Keratinocyte (primary cell): ENCODE results near the gene FLRT1. TPM values are rescaled to one million over a fixed set of nuclear protein-coding genes. Genes with fewer than 3 reads are reported as not detected.

Experiments used
- DNase-seq: peaks from one replicate; pipeline ENCODE4 v3.0.0-alpha.2; 2011; ENCODE audit warnings: low read depth, missing footprints, low spot score
- FAIRE-seq: peaks from 2 replicates; lab custom pipeline; 2011; peaks lifted over from hg19 to GRCh38; lab: Jason Lieb, UNC
- H2AFZ ChIP-seq: 2 replicates; pipeline ENCODE4 v1.6.0; 2012; ENCODE audit warnings: low read length, control low read depth, inconsistent platforms; ENCODE audit not compliant: control insufficient read depth
- H3K27ac ChIP-seq: 2 replicates; pipeline ENCODE4 v1.5.1; 2011; ENCODE audit warnings: low read length; ENCODE audit not compliant: control insufficient read depth, insufficient read depth
- H3K27me3 ChIP-seq: 3 replicates; pipeline ENCODE4 v1.6.0; 2011; ENCODE audit warnings: low read length; ENCODE audit not compliant: control insufficient read depth, insufficient read depth; ENCODE audit errors: extremely low read depth
- H3K36me3 ChIP-seq, 2 experiments: 2 replicates in 1 of 2; 3 replicates in 1 of 2; pipeline ENCODE4 v1.5.1; 2011; ENCODE audit warnings: low read length in 2 of 2, mild to moderate bottlenecking in 1 of 2; ENCODE audit not compliant: control insufficient read depth in 2 of 2, insufficient read depth in 2 of 2; ENCODE audit errors: extremely low read depth in 1 of 2
- H3K4me1 ChIP-seq: 3 replicates; pipeline ENCODE4 v1.5.1; 2011; ENCODE audit warnings: low read length; ENCODE audit not compliant: control insufficient read depth, insufficient read depth; ENCODE audit errors: extremely low read depth
- H3K4me2 ChIP-seq: 3 replicates; pipeline ENCODE4 v1.6.0; 2011; ENCODE audit warnings: low read depth, low read length; ENCODE audit not compliant: control insufficient read depth, insufficient read depth; ENCODE audit errors: extremely low read depth
- H3K4me3 ChIP-seq, 3 experiments: fragments of 200-600 bp in 1 of 3; sonication (generic) in 1 of 3; 2 replicates in 2 of 3; 3 replicates in 1 of 3; pipeline ENCODE4 v1.5.1; 2011 to 2016; ENCODE audit warnings: low read length in 3 of 3, mild to moderate bottlenecking in 3 of 3, control low read depth in 2 of 3, inconsistent platforms in 1 of 3, low read depth in 1 of 3, mixed read lengths in 1 of 3, mixed run types in 1 of 3, moderate library complexity in 1 of 3; ENCODE audit not compliant: control insufficient read depth in 2 of 3, insufficient read depth in 2 of 3; ENCODE audit errors: extremely low read depth in 1 of 3
- H3K79me2 ChIP-seq: 2 replicates; pipeline ENCODE4 v1.6.0; 2012; ENCODE audit warnings: low read length; ENCODE audit not compliant: control insufficient read depth, insufficient read depth
- H3K9ac ChIP-seq: 3 replicates; pipeline ENCODE4 v1.6.0; 2011; ENCODE audit warnings: low read length; ENCODE audit not compliant: control insufficient read depth, insufficient read depth; ENCODE audit errors: extremely low read depth
- H3K9me1 ChIP-seq: 3 replicates; pipeline ENCODE4 v1.6.0; 2011; ENCODE audit warnings: low read length; ENCODE audit not compliant: control insufficient read depth, insufficient read depth; ENCODE audit errors: extremely low read depth
- H3K9me3 ChIP-seq: 2 replicates; pipeline ENCODE4 v1.5.1; 2012; ENCODE audit warnings: low read depth, low read length; ENCODE audit not compliant: control insufficient read depth
- H4K20me1 ChIP-seq: 3 replicates; pipeline ENCODE4 v1.6.0; 2011; ENCODE audit warnings: low read length; ENCODE audit not compliant: control insufficient read depth, insufficient read depth; ENCODE audit errors: extremely low read depth
- CTCF ChIP-seq, 3 experiments: IDR thresholded peaks in 1 of 3; conservative IDR thresholded peaks in 1 of 3; optimal IDR thresholded peaks in 1 of 3; 2 replicates in 2 of 3; 3 replicates in 1 of 3; pipeline versions ENCODE3 to v1.5.1; 2011; ENCODE audit warnings: low read length in 3 of 3, mild to moderate bottlenecking in 3 of 3, moderate library complexity in 2 of 3, control low read depth in 1 of 3, inconsistent platforms in 1 of 3; ENCODE audit not compliant: insufficient read depth in 2 of 3; ENCODE audit errors: extremely low read depth in 1 of 3
- EZH2 ChIP-seq: IDR thresholded peaks from one replicate; pipeline ENCODE4 v1.6.1; 2012; ENCODE audit warnings: inconsistent platforms, mild to moderate bottlenecking, low read length, moderate library complexity
- dilution Hi-C: fragments of 300-500 bp; cut with MboI; formaldehyde crosslinking; loops from one replicate; pipeline ENCODE4 v1.7.0; 2020; ENCODE audit warnings: low sequenced_read_pairs; ENCODE audit not compliant: extremely low pct_ligation_motif_present
- polyA plus RNA-seq, 5 experiments: library from polyadenylated mRNA; depleted of rRNA in 3 of 5; stranded (reverse) in 3 of 5; stranded (forward) in 1 of 5; unstranded in 1 of 5; fragments of >200 nt; gene quantifications; 1 replicate in 1 of 5; 2 replicates in 3 of 5; 3 replicates in 1 of 5; pipeline versions ENCODE4 v1.2.1 to v1.2.3, GENCODE V29; 2011 to 2012; ENCODE audit warnings: missing spikeins in 2 of 5, low read depth in 1 of 5, low replicate concordance in 1 of 5

FLRT1 gene
- polyA plus RNA-seq, 1 donor (not counting 4 experiments of a cell fraction or from before 2014, with no cell fraction given), result not detected

- Histone ChIP-seq H3K27ac (no peak overlapping the region), H4K20me1 (peaks cover 4% of the 10 kb centered on the region), H2AFZ (no peak overlapping the region), H3K36me3 (no peaks in the 10 kb centered on the region), H3K9me3 (no peaks in the 10 kb centered on the region), H3K79me2 (no peaks in the 10 kb centered on the region), H3K4me3 (no peak overlapping the region), H3K4me1 (no peaks in the 10 kb centered on the region), H3K27me3 (no peaks in the 10 kb centered on the region), H3K4me2 (no peak overlapping the region), H3K9me1 (no peaks in the 10 kb centered on the region), H3K9ac (no peak overlapping the region)
- TF ChIP-seq CTCF (optimal IDR thresholded peaks at IDR 0.05 in 1 of 3, IDR thresholded peaks at IDR 0.05 in 1 of 3, conservative IDR thresholded peaks at IDR 0.05 in 1 of 3; ENCODE audit: extremely low read depth in 1 of 3, insufficient read depth in 2 of 3, low read length in 3 of 3) (no peak), EZH2 (no peak)
- no peak for FAIRE-seq
- DNase-seq, result no peak
- dilution Hi-C loops, result no loop called here
These were observed 17.3 kb downstream of the FLRT1 start for GRCh38 chr11:64052938-64053622.

GRCh38 chr11:64053699-64054098, 18.0 kb downstream of the FLRT1 start:
- Histone ChIP-seq H3K9ac (no peak overlapping the region), H4K20me1 (peaks cover 4% of the 10 kb centered on the region), H3K4me1 (no peaks in the 10 kb centered on the region), H3K36me3 (no peaks in the 10 kb centered on the region), H2AFZ (no peak overlapping the region), H3K9me3 (no peaks in the 10 kb centered on the region), H3K27ac (no peak overlapping the region), H3K4me3 (no peak overlapping the region), H3K4me2 (no peak overlapping the region), H3K79me2 (no peaks in the 10 kb centered on the region), H3K9me1 (no peaks in the 10 kb centered on the region), H3K27me3 (no peaks in the 10 kb centered on the region)
- dilution Hi-C loops, result no loop called here
- DNase-seq (no peak), FAIRE-seq (no peak)
- TF ChIP-seq EZH2, result no peak
- TF ChIP-seq CTCF (optimal IDR thresholded peaks at IDR 0.05 in 1 of 3, IDR thresholded peaks at IDR 0.05 in 1 of 3, conservative IDR thresholded peaks at IDR 0.05 in 1 of 3; ENCODE audit: extremely low read depth in 1 of 3, insufficient read depth in 2 of 3, low read length in 3 of 3), result no peak
